Aorta (tissue), 5 donors: ENCODE results near the gene WNT9A. TPM values are rescaled to one million over a fixed set of nuclear protein-coding genes. Genes with fewer than 3 reads are reported as not detected.

Source experiments
- ATAC-seq: fragments of 200-7000 bp; cut with Tn5 transposase; one replicate; pipeline ENCODE4 v1.9.1; 2022; ENCODE audit warnings: moderate library complexity; ENCODE audit not compliant: low FRiP score
- DNase-seq, 2 donors: peaks; one replicate each; pipeline ENCODE4 v3.0.0-alpha.2; 2020
- H3K27ac ChIP-seq, 2 donors: one replicate each; pipeline ENCODE4 v1.5.1; 2013; ENCODE audit warnings: low read length in 2 of 2, mild to moderate bottlenecking in 2 of 2, moderate library complexity in 2 of 2, control low read depth in 1 of 2, inconsistent platforms in 1 of 2, low read depth in 1 of 2
- H3K27me3 ChIP-seq, 2 donors: one replicate each; pipeline ENCODE4 v1.6.1; 2013; ENCODE audit warnings: control low read depth in 1 of 2, low read length in 1 of 2, mild to moderate bottlenecking in 1 of 2, moderate library complexity in 1 of 2; ENCODE audit not compliant: insufficient read depth in 2 of 2, control insufficient read depth in 1 of 2
- H3K36me3 ChIP-seq, 2 donors: one replicate each; pipeline ENCODE4 v1.6.1; 2013; ENCODE audit warnings: control low read depth in 1 of 2, low read length in 1 of 2, mild to moderate bottlenecking in 1 of 2; ENCODE audit not compliant: insufficient read depth in 2 of 2, control insufficient read depth in 1 of 2
- H3K4me1 ChIP-seq, 2 donors: one replicate each; pipeline ENCODE4 v1.6.1; 2013; ENCODE audit warnings: low read length in 2 of 2, control low read depth in 1 of 2, mild to moderate bottlenecking in 1 of 2, moderate library complexity in 1 of 2; ENCODE audit not compliant: insufficient read depth in 2 of 2, control insufficient read depth in 1 of 2
- H3K4me3 ChIP-seq, 2 donors: one replicate each; pipeline ENCODE4 v1.5.1; 2013; ENCODE audit warnings: low read length in 2 of 2, control low read depth in 1 of 2, mild to moderate bottlenecking in 1 of 2
- H3K9me3 ChIP-seq: one replicate; pipeline ENCODE4 v1.6.1; 2013; ENCODE audit warnings: mild to moderate bottlenecking, low read length; ENCODE audit not compliant: control insufficient read depth
- WGBS, 2 donors: extraction: QIAGEN DNeasy Blood & Tissue Kit; methylation state at CpG; one replicate each; pipeline ENCODE4 v1.1.7; 2013; 5-methylcytosine and 5-hydroxymethylcytosine counted together
- intact Hi-C, 2 donors: fragments of 100-400 bp; cut with DNase I; formaldehyde crosslinking; loops; one replicate each; pipeline versions ENCODE4 v1.14.2 to v1.15.0; 2022
- polyA plus RNA-seq, 2 donors: library from polyadenylated mRNA; stranded (reverse); fragments of 200-250 nt; gene quantifications; one replicate each; pipeline ENCODE4 v1.2.3, GENCODE V29; 2013
- total RNA-seq, 2 donors: library from RNA; stranded (reverse); fragmentation: NEBNext Ultra II Directional; extraction: Animal tissue kit (Norgen Biotek cat#: 25700); gene quantifications; one replicate each; pipeline ENCODE4 v1.2.1, GENCODE V29; 2021
- donor health status: healthy with polysubstance abuse.
- donor health status: Bipolar disorder and iron deficiency.
- donor health status: DM: no; HTN: no; CAD: no.
- donor health status: DM: no; HTN: no; CAD: no.
- donor health status: DM: yes; HTN: yes; CAD: no.

The WNT9A gene
- total and polyA plus RNA-seq, 4 donors, result 0.13 to 3.5 (median 0.66) TPM

DNA sequence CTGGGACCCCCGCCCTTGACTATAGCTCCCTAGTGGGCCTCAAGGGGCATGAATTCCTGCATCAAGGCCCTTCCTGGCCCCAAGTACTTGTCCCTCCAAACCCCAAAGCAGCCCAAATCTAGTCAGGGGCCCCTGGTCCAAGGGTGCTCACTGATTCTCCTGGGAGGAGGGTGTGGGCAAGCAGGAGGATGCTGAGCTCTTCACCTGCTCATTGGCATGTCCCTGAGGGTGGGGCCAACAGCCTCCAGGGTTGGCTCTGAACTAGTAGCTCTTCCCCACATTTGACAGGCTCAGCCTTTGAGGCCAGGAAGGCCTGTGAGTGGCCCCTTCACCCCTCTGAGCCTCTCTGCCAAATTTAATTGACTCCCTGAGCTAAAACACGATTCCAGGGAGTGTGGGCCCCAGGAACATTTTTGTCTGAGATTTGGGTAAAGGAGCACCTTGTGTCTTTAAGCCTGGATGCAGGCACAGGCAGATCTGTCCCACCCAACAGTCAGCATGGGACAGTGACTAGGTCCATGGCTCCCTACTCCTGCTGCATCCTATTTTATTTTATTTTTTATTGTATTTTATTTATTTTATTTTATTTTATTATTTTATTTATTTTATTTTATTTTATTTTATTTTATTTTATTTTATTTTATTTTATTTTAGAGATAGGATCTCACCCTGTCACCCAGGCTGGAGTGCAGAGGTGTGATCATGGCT lies 11.0 kb upstream of the WNT9A start:
- WGBS, 2 donors, result 66 to 70% methylated on average over 2 of the region's 2 CpGs
- Histone ChIP-seq H3K36me3 (no peaks in the 10 kb centered on the region), H3K27me3 (no peaks in the 10 kb centered on the region), H3K4me3 (no peak overlapping the region), H3K4me1 (no peaks in the 10 kb centered on the region), H3K27ac (no peak overlapping the region), H3K9me3 (peaks cover 3% of the 10 kb centered on the region)
- ATAC-seq (no peak), DNase-seq (peak in 1 of 2 donors; percentile 34)
- intact Hi-C loops, result no loop called here

DNA sequence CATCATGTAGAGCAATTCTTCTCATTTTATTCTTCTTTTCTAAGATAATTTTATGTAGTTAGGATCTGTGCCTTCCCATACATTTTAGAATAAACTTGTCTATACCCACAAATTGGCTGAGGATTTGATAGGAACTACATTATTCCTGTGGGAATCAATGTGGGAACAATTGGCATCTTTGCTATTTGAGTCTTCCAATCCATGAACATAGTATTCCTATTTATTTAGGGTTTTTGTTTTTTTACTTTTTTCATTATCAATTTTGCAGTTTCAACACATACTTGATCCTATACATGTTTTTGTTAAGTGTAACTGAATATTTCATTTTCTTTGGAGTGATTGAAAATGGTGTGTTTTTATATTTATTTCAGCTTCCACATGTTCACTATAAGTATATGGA lies 8.1 kb upstream of the WNT9A start:
- Histone ChIP-seq H3K36me3 (no peaks in the 10 kb centered on the region), H3K27me3 (no peaks in the 10 kb centered on the region)
- no peak for DNase-seq

DNA sequence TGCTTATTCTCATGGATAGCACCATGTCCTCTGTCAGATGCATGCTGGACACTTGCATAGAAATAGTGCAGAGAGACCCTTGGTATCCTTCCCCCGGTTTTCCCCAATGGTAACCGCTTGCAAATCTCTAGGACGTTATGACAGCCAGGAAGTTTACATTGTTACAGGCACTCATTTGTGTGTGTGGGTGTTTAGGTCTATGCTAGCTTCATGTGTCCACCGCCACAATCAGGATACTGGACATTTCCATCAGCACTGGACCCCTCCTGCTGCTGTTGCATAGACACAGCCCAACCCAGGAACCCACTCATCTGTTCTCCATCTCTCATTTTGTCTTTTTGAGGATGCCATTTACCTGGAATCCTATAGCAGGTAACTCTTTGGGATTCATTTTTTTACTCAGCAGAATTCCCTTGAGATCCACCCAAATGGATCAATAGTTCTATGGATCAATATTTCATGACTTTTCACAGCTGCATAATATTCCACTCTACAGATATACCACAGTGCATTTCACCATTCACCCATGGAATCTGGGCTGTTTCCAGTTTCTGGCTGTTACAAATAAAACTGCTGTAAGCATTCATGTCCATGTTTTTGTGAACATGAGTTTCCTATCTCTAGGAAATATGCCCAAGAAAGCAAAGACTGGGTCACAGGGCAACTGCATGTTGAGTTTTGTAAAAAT lies 6.6 kb upstream of the WNT9A start:
- WGBS, 2 donors, result 30 to 32% methylated on average over 4 of the region's 4 CpGs
- Histone ChIP-seq H3K27me3 (no peaks in the 10 kb centered on the region), H3K27ac (no peak overlapping the region), H3K9me3 (peaks cover 3% of the 10 kb centered on the region), H3K36me3 (no peaks in the 10 kb centered on the region), H3K4me1 (no peaks in the 10 kb centered on the region), H3K4me3 (no peak overlapping the region)
- no peak for ATAC-seq
- DNase-seq, result no peak
- intact Hi-C loops, result no loop called here

More for the DNA sequence above, 8.1 kb upstream of the WNT9A start:
- no peaks in the 10 kb centered on the region for H3K4me1 ChIP-seq
- H3K27ac ChIP-seq, result no peak overlapping the region
- peaks cover 3% of the 10 kb centered on the region for H3K9me3 ChIP-seq
- H3K4me3 ChIP-seq, result no peak overlapping the region
- ATAC-seq, result no peak
- intact Hi-C loops, result no loop called here

DNA sequence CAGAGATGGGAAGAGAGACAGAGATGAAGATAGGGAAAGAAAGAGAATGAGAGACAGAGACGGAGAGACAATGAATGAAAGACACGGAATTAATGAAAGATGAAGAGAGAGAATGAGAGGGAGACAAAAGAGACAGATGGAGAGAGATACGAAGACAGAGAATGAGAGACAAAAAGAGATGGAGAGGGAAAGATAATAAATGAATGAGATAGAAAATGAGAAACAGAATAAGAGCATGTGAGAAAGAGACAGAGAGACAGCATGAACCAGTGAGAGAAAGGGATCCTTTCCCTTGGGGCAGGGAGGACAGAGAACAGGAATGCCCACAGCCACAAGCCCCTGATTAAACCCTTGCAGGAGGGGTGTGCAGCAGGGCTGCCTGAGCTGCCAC lies 5.3 kb upstream of the WNT9A start:
- no peak for ATAC-seq
- Histone ChIP-seq H3K27ac (no peak overlapping the region), H3K27me3 (no peaks in the 10 kb centered on the region)

DNA sequence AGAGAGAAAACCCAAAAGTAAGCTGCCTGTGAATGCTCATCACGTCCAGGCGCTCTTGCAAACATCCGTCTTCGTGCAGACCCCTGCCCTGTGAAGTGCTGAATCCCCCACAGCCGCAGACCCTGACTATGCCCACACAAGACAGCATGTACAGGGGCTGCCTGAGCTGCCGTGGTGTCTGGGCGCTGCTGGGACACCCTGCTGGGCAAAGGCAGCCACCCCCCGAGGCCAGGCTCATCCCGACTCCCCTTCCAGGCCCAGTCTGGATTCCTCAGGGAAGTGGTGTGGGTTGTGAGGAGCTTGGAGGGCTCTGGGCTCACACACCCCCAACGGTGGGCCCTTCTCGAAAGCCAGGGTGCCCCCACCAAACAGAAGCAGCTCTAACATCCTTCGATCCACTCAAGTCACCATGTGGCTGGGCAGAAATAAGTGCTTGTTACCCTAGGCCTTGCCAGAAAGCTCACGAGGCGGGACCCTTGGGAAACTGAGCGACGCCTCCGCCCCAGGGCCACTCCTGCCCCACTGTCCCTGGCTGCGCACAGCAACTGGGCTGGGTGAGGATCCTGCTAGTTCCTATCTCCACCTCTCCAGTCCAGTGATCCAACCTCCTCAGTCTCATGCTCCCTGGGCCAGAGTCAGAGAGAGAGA lies 4.8 kb upstream of the WNT9A start:
- H3K36me3 ChIP-seq, result no peaks in the 10 kb centered on the region
- WGBS, 2 donors, result 67 to 73% methylated on average over 18 of the region's 18 CpGs
- DNase-seq (peak in 1 of 2 donors; percentile 73), ATAC-seq (no peak)
- no peak overlapping the region for H3K27ac ChIP-seq
- H3K27me3 ChIP-seq, result no peaks in the 10 kb centered on the region
- intact Hi-C loops, result no loop called here
- no peaks in the 10 kb centered on the region for H3K4me1 ChIP-seq
- peaks cover 3% of the 10 kb centered on the region for H3K9me3 ChIP-seq
- no peak overlapping the region for H3K4me3 ChIP-seq

More for the DNA sequence above, 5.3 kb upstream of the WNT9A start:
- Histone ChIP-seq H3K9me3 (peaks cover 3% of the 10 kb centered on the region), H3K4me3 (no peak overlapping the region), H3K4me1 (no peaks in the 10 kb centered on the region), H3K36me3 (no peaks in the 10 kb centered on the region)
- intact Hi-C loops, result no loop called here
- no peak for DNase-seq
- 82 to 88% methylated on average over 3 of the region's 3 CpGs for WGBS, 2 donors

DNA sequence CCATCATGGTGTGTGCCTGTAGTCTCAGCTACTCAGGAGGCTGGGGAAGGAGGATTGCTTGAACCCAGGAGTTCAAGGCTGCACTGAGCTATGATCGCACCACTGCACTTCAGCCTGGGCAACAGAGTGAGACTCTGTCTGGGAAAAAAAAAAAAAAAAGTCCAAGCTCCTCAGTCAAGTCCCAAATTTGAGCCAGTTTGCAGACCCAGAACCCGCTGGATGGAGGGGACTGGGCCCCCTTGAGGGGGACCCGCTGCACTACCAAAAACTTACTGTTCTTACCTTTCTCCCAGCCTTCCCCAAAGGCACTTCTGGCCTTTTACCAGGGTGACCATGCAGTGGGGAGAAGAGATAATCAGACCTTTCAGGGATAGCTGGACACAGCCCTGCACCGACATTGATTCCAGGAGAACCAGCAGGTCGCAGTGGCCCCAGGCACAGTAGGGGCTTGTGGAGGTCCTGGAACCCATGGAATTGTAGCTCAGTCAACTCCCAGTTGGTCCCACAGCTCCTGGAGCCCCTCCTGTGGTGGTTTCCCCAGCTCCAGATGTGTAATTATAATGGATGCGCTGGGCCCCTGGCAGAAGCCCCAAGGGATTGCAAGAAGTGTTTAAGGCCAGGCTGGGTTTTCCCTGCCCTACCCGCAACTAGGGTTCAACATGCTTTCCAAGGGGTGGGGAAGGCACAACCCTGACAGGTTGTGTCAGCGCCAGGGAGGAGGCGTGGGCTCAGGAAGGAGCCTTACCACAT lies 4.1 kb upstream of the WNT9A start:
- ATAC-seq (no peak), DNase-seq (peak in 1 of 2 donors; percentile 40)
- 77 to 84% methylated on average over 9 of the region's 9 CpGs for WGBS, 2 donors
- H3K9me3 ChIP-seq, result peaks cover 3% of the 10 kb centered on the region
- H3K36me3 ChIP-seq, result no peaks in the 10 kb centered on the region
- intact Hi-C loops, result no loop called here
- H3K4me3 ChIP-seq, result no peak overlapping the region
- no peaks in the 10 kb centered on the region for H3K27me3 ChIP-seq
- H3K27ac ChIP-seq, result no peak overlapping the region
- H3K4me1 ChIP-seq, result no peaks in the 10 kb centered on the region

DNA sequence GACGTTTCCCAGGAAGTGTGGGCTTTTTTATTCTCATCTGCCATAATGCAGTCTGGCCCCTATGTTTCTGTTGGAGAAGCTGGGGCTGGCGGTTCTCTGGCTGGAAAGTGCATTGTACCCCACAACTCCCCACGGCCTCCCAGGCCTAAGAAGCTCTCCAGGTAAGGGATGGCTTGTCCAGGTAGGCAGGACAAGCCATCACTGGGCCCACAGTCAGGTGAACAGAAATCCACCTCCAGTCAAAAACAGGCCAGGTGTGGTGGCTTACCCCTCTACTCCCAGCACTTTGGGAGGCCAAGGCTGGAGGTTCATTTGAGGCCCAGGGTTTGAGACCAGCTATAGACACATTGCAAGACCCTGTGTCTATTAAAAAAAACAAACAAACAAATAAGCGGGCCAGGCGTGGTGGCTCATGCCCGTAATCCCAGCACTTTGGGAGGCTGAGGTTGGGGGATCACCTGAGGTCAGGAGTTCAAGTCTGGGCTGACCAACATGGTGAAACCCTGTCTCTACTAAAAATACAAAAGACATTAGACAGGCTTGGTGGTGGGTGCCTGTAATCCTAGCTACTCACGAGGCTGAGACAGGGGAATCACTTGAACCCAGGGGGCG lies 3.1 kb upstream of the WNT9A start:
- no peaks in the 10 kb centered on the region for H3K4me1 ChIP-seq
- intact Hi-C loops, result no loop called here
- no peaks in the 10 kb centered on the region for H3K27me3 ChIP-seq
- H3K36me3 ChIP-seq, result no peaks in the 10 kb centered on the region
- 88 to 90% methylated on average over 8 of the region's 8 CpGs for WGBS, 2 donors
- DNase-seq (no peak), ATAC-seq (no peak)
- no peak overlapping the region for H3K4me3 ChIP-seq
- H3K27ac ChIP-seq, result no peak overlapping the region
- H3K9me3 ChIP-seq, result peaks cover 3% of the 10 kb centered on the region

DNA sequence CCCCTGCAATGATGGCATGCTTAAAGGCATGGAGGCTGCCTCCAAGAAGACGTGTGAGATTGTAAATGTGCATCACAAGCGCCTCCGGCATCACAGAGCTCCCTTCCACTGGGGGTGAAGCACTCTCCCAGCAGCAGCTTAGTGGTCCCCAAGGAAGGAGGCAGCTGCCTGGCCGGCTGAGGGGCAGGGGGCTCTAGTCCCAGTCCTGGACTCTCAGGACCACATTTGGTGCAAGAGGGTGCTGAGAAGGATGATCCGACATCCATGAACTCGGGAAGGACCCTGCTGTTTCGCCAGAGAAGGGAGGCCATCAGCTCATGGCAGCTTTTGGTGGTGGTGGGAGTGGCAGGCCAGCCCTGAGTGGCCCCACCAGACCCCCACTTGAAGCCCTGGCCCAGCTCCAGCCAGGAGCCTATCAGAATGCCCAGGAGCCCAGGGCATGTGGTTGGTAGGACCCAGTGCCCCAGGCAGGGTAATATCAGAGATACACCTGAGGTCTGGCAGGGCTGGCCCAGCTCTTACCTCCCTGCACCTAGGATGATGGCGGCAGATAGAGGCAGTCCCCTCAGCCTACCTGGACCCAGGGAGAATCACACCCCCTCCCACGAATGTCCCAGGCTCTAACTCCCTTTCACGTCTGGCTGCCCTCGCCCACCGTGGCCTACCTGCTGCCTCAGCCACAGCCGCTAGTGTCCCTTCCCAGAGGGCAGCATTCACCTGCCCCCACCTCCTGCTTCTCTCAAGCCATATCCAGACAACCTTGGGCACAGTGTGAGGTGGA lies 2.4 kb upstream of the WNT9A start:
- Histone ChIP-seq H3K27me3 (no peaks in the 10 kb centered on the region), H3K4me3 (no peak overlapping the region), H3K36me3 (no peaks in the 10 kb centered on the region), H3K9me3 (peaks cover 3% of the 10 kb centered on the region), H3K4me1 (no peaks in the 10 kb centered on the region), H3K27ac (no peak overlapping the region)
- intact Hi-C loops, result loop anchor here (5.0 kb wide), 2 partner anchors 188 to 468 kb away; no protein-coding TSS in a partner anchor
- DNase-seq, result peak in 1 of 2 donors; percentile 61
- no peak for ATAC-seq
- 89 to 92% methylated on average over 13 of the region's 13 CpGs for WGBS, 2 donors
